Measurements from ENCODE around the gene CAD.

Gene CAD

GRCh38 chr2:27219091-27219490 lies 1.9 kb downstream of the CAD start:
- Histone ChIP-seq H3K27me3 (no peaks in the 10 kb centered on the region), H3K4me3 (ENCODE audit: low read depth, low read length) (peak overlapping the region; percentile 73; the same call in 1 of the 2 replicates), H3K4me1 (peaks cover 9% of the 10 kb centered on the region), H3K36me3 (peaks cover 74% of the 10 kb centered on the region), H3K9me3 (no peaks in the 10 kb centered on the region)
- DNase-seq: no peak
- TF ChIP-seq, protein P1, sequence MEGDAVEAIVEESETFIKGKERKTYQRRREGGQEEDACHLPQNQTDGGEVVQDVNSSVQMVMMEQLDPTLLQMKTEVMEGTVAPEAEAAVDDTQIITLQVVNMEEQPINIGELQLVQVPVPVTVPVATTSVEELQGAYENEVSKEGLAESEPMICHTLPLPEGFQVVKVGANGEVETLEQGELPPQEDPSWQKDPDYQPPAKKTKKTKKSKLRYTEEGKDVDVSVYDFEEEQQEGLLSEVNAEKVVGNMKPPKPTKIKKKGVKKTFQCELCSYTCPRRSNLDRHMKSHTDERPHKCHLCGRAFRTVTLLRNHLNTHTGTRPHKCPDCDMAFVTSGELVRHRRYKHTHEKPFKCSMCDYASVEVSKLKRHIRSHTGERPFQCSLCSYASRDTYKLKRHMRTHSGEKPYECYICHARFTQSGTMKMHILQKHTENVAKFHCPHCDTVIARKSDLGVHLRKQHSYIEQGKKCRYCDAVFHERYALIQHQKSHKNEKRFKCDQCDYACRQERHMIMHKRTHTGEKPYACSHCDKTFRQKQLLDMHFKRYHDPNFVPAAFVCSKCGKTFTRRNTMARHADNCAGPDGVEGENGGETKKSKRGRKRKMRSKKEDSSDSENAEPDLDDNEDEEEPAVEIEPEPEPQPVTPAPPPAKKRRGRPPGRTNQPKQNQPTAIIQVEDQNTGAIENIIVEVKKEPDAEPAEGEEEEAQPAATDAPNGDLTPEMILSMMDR (IDR thresholded peaks at IDR 0.05; ENCODE audit: low read depth, low read length): no peak

GRCh38 chr2:27220091-27220490 lies 2.9 kb downstream of the CAD start:
- Histone ChIP-seq H3K4me3 (ENCODE audit: low read depth, low read length) (no peak overlapping the region), H3K9me3 (no peaks in the 10 kb centered on the region), H3K4me1 (peaks cover 9% of the 10 kb centered on the region), H3K27me3 (no peaks in the 10 kb centered on the region), H3K36me3 (peaks cover 78% of the 10 kb centered on the region)
- DNase-seq: no peak
- TF ChIP-seq, protein P1 (IDR thresholded peaks at IDR 0.05; ENCODE audit: low read depth, low read length): no peak

GRCh38 chr2:27221166-27221565 lies 4.0 kb downstream of the CAD start:
- TF ChIP-seq, protein P1 (IDR thresholded peaks at IDR 0.05; ENCODE audit: low read depth, low read length): no peak
- Histone ChIP-seq H3K4me3 (ENCODE audit: low read depth, low read length) (no peak overlapping the region), H3K36me3 (peaks cover 84% of the 10 kb centered on the region), H3K9me3 (no peaks in the 10 kb centered on the region), H3K4me1 (peaks cover 9% of the 10 kb centered on the region), H3K27me3 (no peaks in the 10 kb centered on the region)
- DNase-seq: no peak

DNA sequence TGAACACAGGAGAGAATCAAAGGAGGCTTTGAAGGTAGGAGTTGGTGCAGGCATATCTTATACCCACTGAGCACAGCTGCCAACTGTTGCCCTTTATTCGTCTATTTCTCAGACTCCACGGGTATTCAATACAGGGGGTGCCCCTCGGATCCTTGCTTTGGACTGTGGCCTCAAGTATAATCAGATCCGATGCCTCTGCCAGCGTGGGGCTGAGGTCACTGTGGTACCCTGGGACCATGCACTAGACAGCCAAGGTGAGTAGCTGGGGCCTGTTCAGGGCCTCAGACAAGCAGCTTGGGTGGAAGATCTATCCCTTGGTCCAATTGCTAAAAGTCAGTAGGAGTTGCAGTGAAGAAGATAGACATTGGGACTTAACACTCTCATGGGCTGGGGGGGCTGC lies 5.2 kb downstream of the CAD start:
- Histone ChIP-seq H3K9me3 (no peaks in the 10 kb centered on the region), H3K36me3 (peaks cover 88% of the 10 kb centered on the region), H3K4me3 (ENCODE audit: low read depth, low read length) (no peak overlapping the region)

DNA sequence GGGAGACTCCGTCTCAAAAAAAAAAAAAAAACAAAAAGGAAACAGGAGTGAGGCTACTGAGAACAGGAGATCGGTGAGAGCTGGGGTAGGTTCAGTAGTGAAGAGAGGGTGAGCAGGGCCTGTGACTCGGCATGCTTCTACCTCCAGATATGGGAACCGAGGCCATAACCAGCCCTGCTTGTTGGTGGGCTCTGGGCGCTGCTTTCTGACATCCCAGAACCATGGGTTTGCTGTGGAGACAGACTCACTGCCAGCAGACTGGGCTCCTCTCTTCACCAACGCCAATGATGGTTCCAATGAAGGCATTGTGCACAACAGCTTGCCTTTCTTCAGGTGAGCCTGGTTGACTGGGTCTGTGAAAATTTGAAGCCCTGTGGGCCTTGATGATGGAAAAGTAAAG lies 6.2 kb downstream of the CAD start:
- Histone ChIP-seq H3K9me3 (no peaks in the 10 kb centered on the region), H3K4me3 (ENCODE audit: low read depth, low read length) (no peak overlapping the region), H3K4me1 (peaks cover 4% of the 10 kb centered on the region; the same call in 1 of the 2 replicates), H3K27me3 (no peaks in the 10 kb centered on the region), H3K36me3 (peaks cover 91% of the 10 kb centered on the region)
- DNase-seq: no peak
- TF ChIP-seq, protein P1 (IDR thresholded peaks at IDR 0.05; ENCODE audit: low read depth, low read length): no peak

More for the DNA sequence above, 5.2 kb downstream of the CAD start:
- Histone ChIP-seq H3K4me1 (peaks cover 9% of the 10 kb centered on the region), H3K27me3 (no peaks in the 10 kb centered on the region)
- TF ChIP-seq, protein P1 (IDR thresholded peaks at IDR 0.05; ENCODE audit: low read depth, low read length): no peak
- DNase-seq: no peak

GRCh38 chr2:27225526-27225925 lies 8.4 kb downstream of the CAD start:
- peaks cover 93% of the 10 kb centered on the region for H3K36me3 ChIP-seq
- no peaks in the 10 kb centered on the region for H3K27me3 ChIP-seq
- DNase-seq: no peak
- no peaks in the 10 kb centered on the region for H3K9me3 ChIP-seq
- no peak overlapping the region for H3K4me3 ChIP-seq (ENCODE audit: low read depth, low read length)
- TF ChIP-seq, protein P1 (IDR thresholded peaks at IDR 0.05; ENCODE audit: low read depth, low read length): no peak
- H3K4me1 ChIP-seq: no peaks in the 10 kb centered on the region

All from BE2C (cell line).